Spleen (tissue), 11 donors: ENCODE measurements around the gene ABCG8. TPM values are rescaled to one million over a fixed set of nuclear protein-coding genes. Genes with fewer than 3 reads are reported as not detected.

Experiments
- DNase-seq: peaks from one replicate; pipeline ENCODE4 v3.0.0-alpha.2; 2020
- H3K27ac ChIP-seq, 8 donors: fragments of 200-600 bp; sonication (generic) in 7 of 8; 1 replicate in 4 of 8; 2 replicates in 4 of 8; pipeline versions ENCODE4 v1.5.0 to v1.8.0; 2016 to 2021; ENCODE audit warnings: inconsistent platforms in 4 of 8, mild to moderate bottlenecking in 4 of 8, moderate library complexity in 1 of 8
- H3K27me3 ChIP-seq, 7 donors: fragments of 200-600 bp; sonication (generic) in 6 of 7; replicated peaks in 1 of 7; 1 replicate in 4 of 7; 2 replicates in 3 of 7; pipeline versions ENCODE4 v1.5.0 to v1.8.0; 2016 to 2021; ENCODE audit warnings: inconsistent platforms in 3 of 7, mild to moderate bottlenecking in 1 of 7
- H3K36me3 ChIP-seq, 6 donors: fragments of 200-600 bp; sonication (generic) in 5 of 6; 1 replicate in 4 of 6; 2 replicates in 2 of 6; pipeline versions ENCODE4 v1.5.0 to v1.8.0; 2016 to 2021; ENCODE audit warnings: inconsistent platforms in 2 of 6
- H3K4me1 ChIP-seq, 6 donors: fragments of 200-600 bp; sonication (generic) in 5 of 6; 1 replicate in 3 of 6; 2 replicates in 3 of 6; pipeline versions ENCODE4 v1.5.0 to v1.8.0; 2016 to 2021; ENCODE audit warnings: inconsistent platforms in 3 of 6
- H3K4me3 ChIP-seq, 8 donors: fragments of 200-600 bp; sonication (generic) in 7 of 8; 1 replicate in 4 of 8; 2 replicates in 4 of 8; pipeline versions ENCODE4 v1.5.0 to v1.8.0; 2016 to 2021; ENCODE audit warnings: inconsistent platforms in 4 of 8, mild to moderate bottlenecking in 4 of 8, moderate library complexity in 2 of 8
- H3K9me3 ChIP-seq, 8 donors: fragments of 200-600 bp; sonication (generic) in 7 of 8; 1 replicate in 4 of 8; 2 replicates in 4 of 8; pipeline versions ENCODE4 v1.5.0 to v1.8.0; 2016 to 2021; ENCODE audit warnings: inconsistent platforms in 4 of 8
- POLR2A ChIP-seq, 3 donors: fragments of 450-650 bp; IDR thresholded peaks; one replicate each; pipeline ENCODE4 v1.5.1; 2017; ENCODE audit warnings: antibody characterized with exemption in 3 of 3, mild to moderate bottlenecking in 1 of 3
- POLR2AphosphoS5 ChIP-seq, 3 donors: sonication (generic); formaldehyde crosslinking; IDR thresholded peaks; one replicate each; pipeline ENCODE4 v1.5.1; 2017; ENCODE audit warnings: antibody characterized with exemption in 3 of 3
- WGBS, 5 donors: extraction: QIAGEN DNeasy Blood & Tissue Kit in 3 of 5; methylation state at CpG; one replicate each; pipeline versions ENCODE4 v1.1.5 to v1.1.7; 2013 to 2018; 5-methylcytosine and 5-hydroxymethylcytosine counted together
- intact Hi-C: fragments of 100-400 bp; cut with DNase I; formaldehyde crosslinking; loops from one replicate; pipeline ENCODE4 v1.15.0; 2023; ENCODE audit warnings: low total_unique reads
- polyA plus RNA-seq, 3 donors: library from polyadenylated mRNA; stranded (reverse); fragments of 200-250 nt; gene quantifications; one replicate each; pipeline ENCODE4 v1.2.1, GENCODE V29; 2013
- total RNA-seq, 7 donors: library from RNA; depleted of rRNA in 3 of 7; stranded (reverse); fragments of >200 nt in 3 of 7; fragmentation: NEBNext Ultra II Directional in 4 of 7; extraction: Animal tissue kit (Norgen Biotek cat#: 25700) in 4 of 7; gene quantifications; one replicate each; pipeline versions ENCODE4 v1.1.0 to v1.2.1, GENCODE V29; 2016 to 2021
- TF ChIP-seq, protein P1 (sequence below), 11 experiments: fragments of 200-600 bp in 7 of 11; fragments of 450-650 bp in 4 of 11; sonication (generic) in 4 of 11; IDR thresholded peaks in 8 of 11; conservative IDR thresholded peaks in 3 of 11; 1 replicate in 7 of 11; 2 replicates in 4 of 11; pipeline versions ENCODE4 v1.4.0 to v1.8.0; 2016 to 2021; ENCODE audit warnings: antibody characterized with exemption in 11 of 11, inconsistent platforms in 4 of 11, mild to moderate bottlenecking in 1 of 11
- donor health status: healthy with polysubstance abuse.
- donor health status: DM: no; HTN: no; CAD: no; lungs with moderate emphysema.
- donor health status: DM: no; HTN: no; CAD: no.
- donor health status: Bipolar disorder and iron deficiency.
- donor health status: healthy.
- donor health status: DM: no; HTN: no; CAD: no.
- donor health status: DM: yes; HTN: yes; CAD: no.

ABCG8 gene
- total and polyA plus RNA-seq, 10 donors, result 0.02 to 0.46 (median 0.20) TPM; not detected in 5

DNA sequence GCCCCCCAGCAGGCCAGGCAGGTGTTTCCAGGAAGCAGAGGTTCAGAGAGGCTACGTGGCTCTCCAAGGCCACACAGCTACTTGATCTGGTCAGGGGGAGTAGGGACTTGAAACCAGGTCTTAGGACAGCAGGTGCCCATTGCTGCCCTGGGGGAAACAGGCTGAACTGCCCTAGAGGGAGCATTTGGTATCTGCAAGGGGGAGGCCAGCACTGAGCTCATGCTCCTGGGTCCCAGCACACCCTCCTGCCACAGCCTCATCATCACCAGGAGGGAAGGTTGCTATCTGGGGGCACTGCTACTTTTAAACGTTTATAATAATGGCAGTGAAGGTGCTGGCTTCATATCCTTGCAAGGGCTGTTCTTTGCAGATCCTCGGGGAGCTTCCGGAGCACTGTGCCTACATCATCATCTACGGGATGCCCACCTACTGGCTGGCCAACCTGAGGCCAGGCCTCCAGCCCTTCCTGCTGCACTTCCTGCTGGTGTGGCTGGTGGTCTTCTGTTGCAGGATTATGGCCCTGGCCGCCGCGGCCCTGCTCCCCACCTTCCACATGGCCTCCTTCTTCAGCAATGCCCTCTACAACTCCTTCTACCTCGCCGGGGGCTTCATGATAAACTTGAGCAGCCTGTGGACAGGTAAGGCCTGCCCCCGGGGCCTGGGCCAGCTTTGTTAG, 36.1 kb downstream of the ABCG8 start:
- intact Hi-C loops, result no loop called here
- no peak for TF ChIP-seq POLR2AphosphoS5 (IDR thresholded peaks at IDR 0.05)
- no peak for TF ChIP-seq POLR2A (IDR thresholded peaks at IDR 0.05)
- TF ChIP-seq, protein P1, sequence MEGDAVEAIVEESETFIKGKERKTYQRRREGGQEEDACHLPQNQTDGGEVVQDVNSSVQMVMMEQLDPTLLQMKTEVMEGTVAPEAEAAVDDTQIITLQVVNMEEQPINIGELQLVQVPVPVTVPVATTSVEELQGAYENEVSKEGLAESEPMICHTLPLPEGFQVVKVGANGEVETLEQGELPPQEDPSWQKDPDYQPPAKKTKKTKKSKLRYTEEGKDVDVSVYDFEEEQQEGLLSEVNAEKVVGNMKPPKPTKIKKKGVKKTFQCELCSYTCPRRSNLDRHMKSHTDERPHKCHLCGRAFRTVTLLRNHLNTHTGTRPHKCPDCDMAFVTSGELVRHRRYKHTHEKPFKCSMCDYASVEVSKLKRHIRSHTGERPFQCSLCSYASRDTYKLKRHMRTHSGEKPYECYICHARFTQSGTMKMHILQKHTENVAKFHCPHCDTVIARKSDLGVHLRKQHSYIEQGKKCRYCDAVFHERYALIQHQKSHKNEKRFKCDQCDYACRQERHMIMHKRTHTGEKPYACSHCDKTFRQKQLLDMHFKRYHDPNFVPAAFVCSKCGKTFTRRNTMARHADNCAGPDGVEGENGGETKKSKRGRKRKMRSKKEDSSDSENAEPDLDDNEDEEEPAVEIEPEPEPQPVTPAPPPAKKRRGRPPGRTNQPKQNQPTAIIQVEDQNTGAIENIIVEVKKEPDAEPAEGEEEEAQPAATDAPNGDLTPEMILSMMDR (IDR thresholded peaks at IDR 0.05 in 8 of 11, conservative IDR thresholded peaks at IDR 0.05 in 3 of 11), result no peak

DNA sequence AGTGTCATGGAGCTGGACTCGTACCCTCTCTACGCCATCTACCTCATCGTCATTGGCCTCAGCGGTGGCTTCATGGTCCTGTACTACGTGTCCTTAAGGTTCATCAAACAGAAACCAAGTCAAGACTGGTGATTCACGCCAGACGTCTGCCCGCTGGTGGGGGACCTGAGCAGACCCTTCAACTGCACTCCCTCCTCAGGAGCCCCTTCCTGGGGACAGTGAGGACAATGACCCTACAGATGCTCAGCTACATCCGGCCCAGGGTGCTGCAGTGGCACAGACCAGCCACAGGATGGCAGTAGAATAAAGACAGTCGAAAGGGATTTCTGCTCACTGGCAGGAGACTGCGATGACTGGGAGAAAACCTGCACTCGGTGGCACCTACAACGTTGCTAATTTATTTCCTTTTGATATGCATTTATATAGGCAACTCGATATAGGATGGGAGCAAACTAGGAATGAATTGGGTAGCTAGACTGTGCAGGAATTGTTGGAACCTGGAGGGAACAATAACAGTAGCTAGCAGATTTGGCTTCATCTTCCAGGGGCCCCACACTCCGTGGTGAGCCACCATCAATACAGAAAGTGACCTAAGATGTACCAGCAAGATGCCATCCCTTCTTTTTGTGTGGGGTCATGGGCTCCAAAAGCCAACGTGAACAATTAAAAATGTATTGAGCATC, 39.2 kb downstream of the ABCG8 start:
- no peak for DNase-seq
- WGBS, 5 donors, result 35 to 37% (median 36%) methylated on average over 16 of the region's 16 CpGs

More for the DNA sequence above, 36.1 kb downstream of the ABCG8 start:
- H3K36me3 ChIP-seq, result no peaks in the 10 kb centered on the region
- 79 to 86% (median 85%) methylated on average over 9 to 11 of the region's 11 CpGs for WGBS, 5 donors
- no peak overlapping the region for H3K4me3 ChIP-seq
- no peaks in the 10 kb centered on the region for H3K9me3 ChIP-seq
- no peak overlapping the region for H3K27ac ChIP-seq
- no peak for DNase-seq
- peaks cover 0 to 7% (median 4%) of the 10 kb centered on the region in 6 donors for H3K4me1 ChIP-seq
- peaks cover 0 to 43% (median 0%) of the 10 kb centered on the region in 7 donors for H3K27me3 ChIP-seq

DNA sequence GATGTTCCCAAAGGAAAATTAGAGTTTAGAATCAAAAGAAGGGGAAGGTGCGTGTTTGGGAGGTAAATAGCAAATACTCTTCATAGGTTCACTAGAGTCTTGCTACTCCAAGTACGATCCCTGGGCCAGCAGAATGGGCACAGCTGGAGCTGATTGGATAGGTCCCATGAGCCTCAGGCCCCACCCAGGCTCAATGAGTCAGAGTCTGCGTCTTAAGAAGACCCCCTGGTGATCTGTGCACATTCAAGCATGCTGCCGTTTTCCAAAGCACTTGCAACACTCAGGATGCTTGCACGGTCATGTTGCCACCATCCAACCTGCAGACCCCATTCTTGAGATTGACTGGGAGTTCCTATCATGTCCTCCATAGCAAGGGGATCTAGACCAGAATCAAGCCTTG, 40.5 kb downstream of the ABCG8 start:
- Histone ChIP-seq H3K4me3 (no peak overlapping the region), H3K27me3 (peaks cover 0 to 21% (median 0%) of the 10 kb centered on the region in 7 donors), H3K4me1 (peaks cover 0 to 7% (median 4%) of the 10 kb centered on the region in 6 donors), H3K36me3 (no peaks in the 10 kb centered on the region), H3K9me3 (no peaks in the 10 kb centered on the region), H3K27ac (no peak overlapping the region)
- WGBS, 5 donors, result 80 to 89% (median 84%) methylated on average over 5 of the region's 5 CpGs
- no peak for DNase-seq
- TF ChIP-seq POLR2A (IDR thresholded peaks at IDR 0.05), result no peak
- intact Hi-C loops, result no loop called here

More for the DNA sequence above, 39.2 kb downstream of the ABCG8 start:
- Histone ChIP-seq H3K27me3 (peaks cover 0 to 26% (median 0%) of the 10 kb centered on the region in 7 donors), H3K4me3 (no peak overlapping the region), H3K4me1 (peaks cover 0 to 7% (median 4%) of the 10 kb centered on the region in 6 donors), H3K9me3 (no peaks in the 10 kb centered on the region), H3K27ac (no peak overlapping the region), H3K36me3 (no peaks in the 10 kb centered on the region)
- intact Hi-C loops, result no loop called here
- TF ChIP-seq, protein P1 (IDR thresholded peaks at IDR 0.05 in 8 of 11, conservative IDR thresholded peaks at IDR 0.05 in 3 of 11), result peak; percentile 56 to 94 (median 86)
- TF ChIP-seq POLR2A (IDR thresholded peaks at IDR 0.05), result no peak

DNA sequence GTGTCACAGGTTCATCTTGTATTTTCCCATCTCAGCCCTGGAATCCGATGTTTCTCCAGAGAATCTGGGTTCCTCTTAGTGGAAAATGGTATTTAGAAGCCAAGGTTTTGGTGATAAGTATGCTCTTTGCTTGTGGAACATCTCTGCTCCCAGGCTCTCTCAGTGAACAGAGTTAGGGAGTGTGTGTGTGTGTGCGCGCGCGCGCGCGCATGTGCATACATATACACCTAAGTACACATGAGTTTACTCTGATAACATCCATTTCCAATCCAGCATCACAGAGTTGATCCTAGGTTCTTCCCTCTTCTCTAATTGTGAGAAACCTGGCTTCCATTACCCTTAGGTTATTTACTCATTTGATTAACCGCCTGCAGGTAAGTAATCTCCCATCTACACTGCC, 41.7 kb downstream of the ABCG8 start:
- H3K36me3 ChIP-seq, result peaks cover 0 to 5% (median 0%) of the 10 kb centered on the region in 6 donors
- no peak for DNase-seq
- intact Hi-C loops, result no loop called here
- H3K4me3 ChIP-seq, result no peak overlapping the region
- WGBS, 5 donors, result 82 to 100% (median 98%) methylated on average over 9 of the region's 9 CpGs
- no peak for TF ChIP-seq POLR2AphosphoS5 (IDR thresholded peaks at IDR 0.05)
- TF ChIP-seq, protein P1 (IDR thresholded peaks at IDR 0.05 in 8 of 11, conservative IDR thresholded peaks at IDR 0.05 in 3 of 11), result no peak
- TF ChIP-seq POLR2A (IDR thresholded peaks at IDR 0.05), result no peak
- no peaks in the 10 kb centered on the region for H3K9me3 ChIP-seq
- no peak overlapping the region for H3K27ac ChIP-seq
- peaks cover 0 to 7% (median 4%) of the 10 kb centered on the region in 6 donors for H3K4me1 ChIP-seq
- peaks cover 0 to 21% (median 0%) of the 10 kb centered on the region in 7 donors for H3K27me3 ChIP-seq
